Measurements from ENCODE around the gene GRID1.

GRID1 gene

DNA sequence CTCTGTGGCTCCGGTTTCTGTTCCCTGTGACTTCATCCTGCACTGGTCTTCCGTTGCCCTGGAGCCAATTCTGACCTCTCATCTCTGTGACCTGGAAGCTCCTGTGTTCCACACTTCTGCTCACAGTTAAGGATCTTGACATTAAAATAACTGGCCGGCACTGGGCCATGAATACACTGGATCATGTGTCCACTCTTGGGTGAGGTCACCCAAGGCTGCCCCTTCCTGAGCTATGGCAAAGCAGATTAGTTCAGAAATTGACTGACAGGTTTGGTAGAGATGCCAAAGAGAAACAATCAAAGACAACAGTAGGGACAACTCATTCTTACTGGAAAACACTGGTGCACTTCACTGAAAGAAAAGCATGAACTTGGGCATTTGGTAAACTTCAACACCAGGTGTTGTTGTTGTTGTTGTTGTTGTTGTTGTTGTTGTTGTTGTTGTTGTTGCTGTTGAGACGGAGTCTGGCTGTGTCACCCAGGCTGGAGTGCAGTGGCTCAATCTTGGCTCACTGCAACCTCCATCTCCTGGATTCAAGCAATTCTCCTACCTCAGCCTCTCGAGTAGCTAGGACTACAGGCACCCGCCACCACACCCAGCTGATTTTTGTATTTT, 36.7 kb upstream of the GRID1 start:
- peak overlapping the region; percentile 99 for H3K4me2 ChIP-seq
- TF ChIP-seq Cebpa-rat (IDR thresholded peaks at IDR 0.05): no peak
- H3K9me3 ChIP-seq: peaks cover 13% of the 10 kb centered on the region
- no peaks in the 10 kb centered on the region for H3K27me3 ChIP-seq
- H3K9ac ChIP-seq: peak overlapping the region; percentile 88; the same call in 1 of the 2 replicates
- peak overlapping the region; percentile 93 for H3K27ac ChIP-seq
- no peaks in the 10 kb centered on the region for H3K36me3 ChIP-seq
- H3K4me1 ChIP-seq: peaks cover 34% of the 10 kb centered on the region
- H3K4me3 ChIP-seq: no peak overlapping the region; the same call in 1 of the 2 replicates
- no peaks in the 10 kb centered on the region for H4K20me1 ChIP-seq

DNA sequence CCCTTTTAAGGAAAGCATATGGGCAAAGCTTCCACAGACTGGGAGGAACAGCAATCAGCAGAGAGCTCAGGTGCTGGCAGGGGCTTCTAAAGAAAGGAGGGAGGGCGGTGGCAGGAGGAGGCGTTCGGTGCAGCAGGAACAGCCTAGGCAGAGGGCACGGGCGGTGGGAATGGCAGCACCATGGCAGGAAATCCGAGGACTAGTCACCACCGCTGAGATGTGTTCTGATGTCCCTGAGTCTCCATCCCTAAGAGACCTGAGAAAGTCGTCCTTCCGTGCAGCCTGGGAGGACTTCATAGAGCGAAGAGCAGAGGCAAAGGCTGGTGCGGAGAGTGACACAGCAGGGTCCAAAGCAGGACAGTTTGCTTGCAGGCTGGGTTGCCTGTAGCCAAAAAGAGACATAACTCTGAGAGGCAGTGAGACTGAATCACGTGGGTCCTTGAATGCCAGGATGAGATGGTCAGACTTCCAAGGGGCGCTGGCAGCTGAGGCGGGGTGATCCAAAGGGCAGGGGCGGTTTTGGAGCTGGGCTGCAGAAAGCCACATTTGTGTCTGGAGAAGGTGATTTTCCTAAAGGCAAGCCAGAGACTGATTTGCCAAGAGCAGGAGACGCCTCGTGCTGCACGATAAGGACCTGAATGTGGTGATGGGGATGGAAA, 35.8 kb upstream of the GRID1 start:
- H3K4me1 ChIP-seq: peaks cover 34% of the 10 kb centered on the region
- peak overlapping the region; percentile 82 for H3K4me3 ChIP-seq
- peak overlapping the region; percentile 93 for H3K27ac ChIP-seq
- H3K4me2 ChIP-seq: peak overlapping the region; percentile 99
- peaks cover 10% of the 10 kb centered on the region for H3K9me3 ChIP-seq
- no peak for TF ChIP-seq Cebpa-rat (IDR thresholded peaks at IDR 0.05)
- no peaks in the 10 kb centered on the region for H3K36me3 ChIP-seq
- H3K27me3 ChIP-seq: no peaks in the 10 kb centered on the region
- peak overlapping the region; percentile 88 for H3K9ac ChIP-seq
- H4K20me1 ChIP-seq: no peaks in the 10 kb centered on the region

GRCh38 chr10:86401588-86402282, 35.1 kb upstream of the GRID1 start:
- Histone ChIP-seq H3K9ac (peak overlapping the region; percentile 88), H3K27ac (peak overlapping the region; percentile 93), H3K4me2 (peak overlapping the region; percentile 99), H3K4me3 (peak overlapping the region; percentile 82), H3K4me1 (peaks cover 34% of the 10 kb centered on the region), H3K9me3 (peaks cover 10% of the 10 kb centered on the region), H3K36me3 (no peaks in the 10 kb centered on the region), H3K27me3 (no peaks in the 10 kb centered on the region), H4K20me1 (no peaks in the 10 kb centered on the region)
- no peak for TF ChIP-seq Cebpa-rat (IDR thresholded peaks at IDR 0.05)

DNA sequence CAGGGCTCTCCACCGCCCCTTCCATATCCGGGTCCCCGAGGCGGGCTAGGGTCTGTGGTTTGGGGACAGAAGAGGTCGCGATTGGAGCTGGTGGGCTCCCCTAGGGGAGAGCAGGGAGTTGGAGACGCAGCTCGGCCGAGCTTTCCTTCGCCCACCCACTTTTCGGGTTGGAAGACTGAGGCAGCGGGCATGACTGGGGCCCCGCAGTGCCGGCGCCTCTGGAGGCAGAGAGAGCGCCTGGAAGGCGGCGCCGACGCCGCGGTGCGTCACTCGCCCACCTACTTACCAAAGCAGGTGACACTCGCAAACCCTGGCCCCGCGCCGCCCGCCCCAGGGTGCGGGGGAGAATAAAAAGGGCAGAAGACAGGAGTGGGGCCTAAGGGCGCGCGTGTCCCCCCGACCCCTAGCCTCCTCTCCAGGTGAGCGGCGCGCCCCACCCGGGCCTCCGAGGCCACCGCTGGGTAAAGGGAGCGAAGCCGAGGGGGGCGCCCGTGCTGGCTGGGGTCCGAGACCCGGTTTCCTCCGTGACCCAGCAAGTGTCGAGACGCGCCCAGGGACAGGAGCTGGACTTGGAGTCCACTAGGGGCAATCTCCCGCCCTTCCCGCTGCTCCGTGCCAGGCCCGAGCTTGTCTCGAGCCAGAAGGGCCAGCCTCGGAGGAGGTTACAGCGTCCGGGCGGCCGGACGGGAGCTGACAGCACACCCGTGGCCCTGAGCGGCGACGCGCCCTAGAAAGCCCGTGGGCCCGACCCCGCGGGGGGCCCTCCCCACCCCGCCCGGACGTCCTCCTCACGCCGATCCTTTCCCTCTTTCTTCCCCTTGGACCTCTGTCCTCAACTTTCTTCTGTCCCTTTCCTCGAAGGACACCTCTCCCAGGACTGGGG, 34.4 kb upstream of the GRID1 start:
- peak overlapping the region; percentile 99 for H3K4me2 ChIP-seq
- peaks cover 34% of the 10 kb centered on the region for H3K4me1 ChIP-seq
- TF ChIP-seq Cebpa-rat (IDR thresholded peaks at IDR 0.05): no peak
- no peaks in the 10 kb centered on the region for H4K20me1 ChIP-seq
- H3K4me3 ChIP-seq: peak overlapping the region; percentile 82
- H3K9me3 ChIP-seq: peaks cover 10% of the 10 kb centered on the region
- peak overlapping the region; percentile 88 for H3K9ac ChIP-seq
- no peaks in the 10 kb centered on the region for H3K27me3 ChIP-seq
- peak overlapping the region; percentile 93 for H3K27ac ChIP-seq
- H3K36me3 ChIP-seq: no peaks in the 10 kb centered on the region

GRCh38 chr10:86399879-86400704, 33.5 kb upstream of the GRID1 start:
- peak overlapping the region; percentile 88 for H3K9ac ChIP-seq
- TF ChIP-seq Cebpa-rat (IDR thresholded peaks at IDR 0.05): no peak

DNA sequence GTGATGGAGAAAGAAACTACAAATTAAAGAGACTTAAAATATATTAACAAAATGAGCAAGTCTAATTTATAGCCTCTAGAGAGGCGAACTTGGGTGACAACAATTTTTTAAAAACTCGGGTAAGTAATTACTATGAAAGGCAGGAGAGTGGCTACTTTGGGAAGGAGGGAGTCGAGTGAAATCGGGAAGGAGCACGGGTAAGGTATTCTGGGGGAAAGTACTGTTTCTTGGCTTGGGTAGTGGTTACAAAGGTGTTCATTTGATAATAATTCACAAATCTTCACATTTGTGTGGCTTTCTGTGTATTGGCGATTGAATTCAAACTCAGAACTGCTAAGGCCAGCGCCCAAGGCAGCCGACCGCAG, 32.9 kb upstream of the GRID1 start:
- Histone ChIP-seq H3K27ac (peak overlapping the region; percentile 93; the same call in 1 of the 2 replicates), H3K4me1 (peaks cover 34% of the 10 kb centered on the region), H3K27me3 (no peaks in the 10 kb centered on the region)

More at GRCh38 chr10:86399879-86400704, 33.5 kb upstream of the GRID1 start:
- 0 out of 2 replicates have a peak, but pooled peaks cover 4% of the 10 kb centered on the region for H3K9me3 ChIP-seq
- H3K27me3 ChIP-seq: no peaks in the 10 kb centered on the region
- H3K4me2 ChIP-seq: peak overlapping the region; percentile 99
- peaks cover 34% of the 10 kb centered on the region for H3K4me1 ChIP-seq
- peak overlapping the region; percentile 93 for H3K27ac ChIP-seq
- H4K20me1 ChIP-seq: no peaks in the 10 kb centered on the region
- H3K36me3 ChIP-seq: no peaks in the 10 kb centered on the region
- peak overlapping the region; percentile 82 for H3K4me3 ChIP-seq

DNA sequence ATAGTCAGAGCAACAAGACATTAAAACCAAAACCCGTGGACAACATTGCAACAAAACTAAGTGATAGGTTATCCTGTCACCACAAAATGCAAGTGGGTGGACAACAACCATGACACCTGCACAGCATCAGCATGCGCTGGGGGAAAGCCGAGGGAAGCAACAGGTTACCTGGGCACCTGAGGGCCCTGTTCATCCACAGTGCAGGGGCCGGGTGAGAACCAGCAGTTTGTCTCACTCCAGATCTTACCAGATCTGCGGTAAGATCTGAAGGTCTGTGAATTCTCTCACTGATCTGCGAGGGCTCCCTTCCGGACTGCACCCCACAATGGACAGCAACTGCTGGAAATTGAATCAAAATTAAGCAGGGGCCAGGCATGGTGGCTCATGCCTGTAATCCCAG, 30.5 kb upstream of the GRID1 start:
- no peaks in the 10 kb centered on the region for H3K27me3 ChIP-seq
- H3K9ac ChIP-seq: no peak overlapping the region
- no peak overlapping the region for H3K4me2 ChIP-seq
- H3K27ac ChIP-seq: no peak overlapping the region
- TF ChIP-seq Cebpa-rat (IDR thresholded peaks at IDR 0.05): no peak
- H3K4me3 ChIP-seq: no peak overlapping the region
- no peaks in the 10 kb centered on the region for H3K36me3 ChIP-seq
- no peaks in the 10 kb centered on the region for H3K9me3 ChIP-seq
- peaks cover 37% of the 10 kb centered on the region for H3K4me1 ChIP-seq
- no peaks in the 10 kb centered on the region for H4K20me1 ChIP-seq

More for the DNA sequence above, 32.9 kb upstream of the GRID1 start:
- no peaks in the 10 kb centered on the region for H3K9me3 ChIP-seq
- no peak for TF ChIP-seq Cebpa-rat (IDR thresholded peaks at IDR 0.05)
- no peaks in the 10 kb centered on the region for H4K20me1 ChIP-seq
- peak overlapping the region; percentile 99 for H3K4me2 ChIP-seq
- no peaks in the 10 kb centered on the region for H3K36me3 ChIP-seq
- peak overlapping the region; percentile 82 for H3K4me3 ChIP-seq
- H3K9ac ChIP-seq: peak overlapping the region; percentile 88; the same call in 1 of the 2 replicates

GRCh38 chr10:86393862-86394455, 27.4 kb upstream of the GRID1 start:
- Histone ChIP-seq H3K9ac (no peak overlapping the region), H3K4me2 (no peak overlapping the region)
- no peak for TF ChIP-seq Cebpa-rat (IDR thresholded peaks at IDR 0.05)

More at GRCh38 chr10:86393862-86394455, 27.4 kb upstream of the GRID1 start:
- Histone ChIP-seq H4K20me1 (no peaks in the 10 kb centered on the region), H3K27me3 (no peaks in the 10 kb centered on the region), H3K4me1 (peaks cover 35% of the 10 kb centered on the region), H3K9me3 (peaks cover 5% of the 10 kb centered on the region; the same call in 1 of the 2 replicates), H3K36me3 (no peaks in the 10 kb centered on the region), H3K27ac (no peak overlapping the region), H3K4me3 (no peak overlapping the region)

All from BLaER1 (cell line).